ENCODE measurements around the gene C11orf91.
"Not testable (repeated sequence)": the region's sequence is repeated elsewhere in the genome, so short reads cannot be mapped to it uniquely, and the experiment has no call there.

The C11orf91 gene

GRCh38 chr11:33667819-33668467 lies 32.7 kb downstream of the C11orf91 start:
- DNase-seq: no peak

- no peak for DNase-seq
Measured at GRCh38 chr11:33665350-33666106, 35.1 kb downstream of the C11orf91 start.

GRCh38 chr11:33664827-33665226 lies 35.8 kb downstream of the C11orf91 start:
- DNase-seq: no peak

- no peak for DNase-seq
Measured at GRCh38 chr11:33664166-33664565, 36.5 kb downstream of the C11orf91 start.

- DNase-seq: no peak
Measured at GRCh38 chr11:33663121-33663520, 37.5 kb downstream of the C11orf91 start.

GRCh38 chr11:33661526-33661925 lies 39.1 kb downstream of the C11orf91 start:
- not testable (repeated sequence) for DNase-seq

GRCh38 chr11:33660962-33661361 lies 39.7 kb downstream of the C11orf91 start:
- no peak for DNase-seq

- no peak for DNase-seq
Measured at GRCh38 chr11:33659370-33660139, 41.1 kb downstream of the C11orf91 start.

GRCh38 chr11:33658195-33658900 lies 42.3 kb downstream of the C11orf91 start:
- no peak for DNase-seq

- no peak for DNase-seq
Measured at GRCh38 chr11:33657757-33658156, 42.9 kb downstream of the C11orf91 start.

GRCh38 chr11:33656768-33657167 lies 43.9 kb downstream of the C11orf91 start:
- no peak for DNase-seq

- no peak for DNase-seq
Measured at GRCh38 chr11:33655842-33656600, 44.6 kb downstream of the C11orf91 start.

GRCh38 chr11:33654594-33654993 lies 46.0 kb downstream of the C11orf91 start:
- DNase-seq: no peak

GRCh38 chr11:33652930-33653329 lies 47.7 kb downstream of the C11orf91 start:
- DNase-seq: no peak

GRCh38 chr11:33652431-33652830 lies 48.2 kb downstream of the C11orf91 start:
- no peak for DNase-seq

GRCh38 chr11:33651990-33652389 lies 48.6 kb downstream of the C11orf91 start:
- DNase-seq: no peak

GRCh38 chr11:33651555-33651954 lies 49.1 kb downstream of the C11orf91 start:
- DNase-seq: no peak

- no peak for DNase-seq
Measured at GRCh38 chr11:33649944-33650343, 50.7 kb downstream of the C11orf91 start.
